Left ventricle myocardium superior (tissue), 1 donor: Measurements from ENCODE around the gene ZNF280B. TPM values are rescaled to one million over a fixed set of nuclear protein-coding genes. Genes with fewer than 3 reads are reported as not detected.
"Not testable (repeated sequence)": the region's sequence is repeated elsewhere in the genome, so short reads cannot be mapped to it uniquely, and the experiment has no call there.

ENCODE experiments used
- ATAC-seq: fragments of 200-7000 bp; cut with Tn5 transposase; one replicate; pipeline ENCODE4 v1.9.1; 2020; ENCODE audit warnings: mild to moderate bottlenecking, moderate library complexity
- DNase-seq: peaks from one replicate; pipeline ENCODE4 v3.0.0-alpha.2; 2020
- intact Hi-C: fragments of 100-400 bp; cut with micrococcal nuclease; formaldehyde crosslinking; loops from one replicate; pipeline ENCODE4 v1.11.0; 2022
- total RNA-seq: library from RNA; stranded (reverse); fragmentation: NEBNext Ultra II Directional; extraction: Animal tissue kit (Norgen Biotek cat#: 25700); gene quantifications from one replicate; pipeline ENCODE4 v1.2.1, GENCODE V29; 2021
- donor health status: DM: no; HTN: yes; CAD: no; lungs with severe emphysema.

The ZNF280B gene
- total RNA-seq, 1 donor from 2014 or later, result 0.62 TPM

DNA sequence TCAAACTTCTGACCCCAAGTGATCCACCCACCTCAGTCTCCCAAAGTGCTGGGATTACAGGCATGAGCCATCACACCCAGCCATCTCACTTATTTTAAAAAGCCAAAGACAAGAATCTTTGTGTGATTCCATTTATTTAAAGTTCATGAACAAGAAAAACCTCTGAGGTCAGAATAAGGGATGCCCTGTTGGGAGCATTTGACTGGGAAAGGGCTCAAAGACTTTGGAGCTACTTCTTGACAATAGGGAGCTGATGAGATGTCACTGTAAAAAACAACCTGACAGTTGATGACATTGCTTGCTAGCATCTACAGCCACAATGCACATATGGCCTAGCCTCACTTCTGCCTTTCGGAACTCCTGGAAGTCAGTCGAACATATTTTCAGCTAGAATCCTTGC is 5.1 kb upstream of the ZNF280B start:
- intact Hi-C loops, result no loop called here
- DNase-seq (no peak), ATAC-seq (no peak)

GRCh38 chr22:22512951-22513350 is 4.4 kb upstream of the ZNF280B start:
- intact Hi-C loops, result no loop called here
- DNase-seq (no peak), ATAC-seq (no peak)

DNA sequence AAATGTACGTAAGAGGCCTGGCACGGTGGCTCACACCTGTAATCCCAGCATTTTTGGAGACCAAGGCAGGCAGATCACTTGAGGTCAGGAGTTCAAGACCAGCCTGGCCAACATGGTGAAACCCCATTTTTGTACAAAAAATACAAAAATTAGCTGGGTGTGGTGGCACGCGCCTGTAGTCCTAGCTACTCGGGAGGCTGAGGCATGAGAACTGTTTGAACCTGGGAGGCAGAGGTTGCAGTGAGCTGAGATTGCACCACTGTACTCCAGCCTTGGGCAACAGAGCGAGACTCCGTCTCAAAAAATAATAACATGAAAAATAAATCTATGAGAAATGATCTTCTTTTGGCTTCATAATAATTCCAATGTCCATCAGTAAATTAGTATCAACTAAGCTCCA is 2.3 kb upstream of the ZNF280B start:
- ATAC-seq, DNase-seq, intact Hi-C loops: not testable (repeated sequence)

- ATAC-seq, intact Hi-C loops, DNase-seq: not testable (repeated sequence)
Measured at GRCh38 chr22:22509912-22510311, 1.4 kb upstream of the ZNF280B start.

DNA sequence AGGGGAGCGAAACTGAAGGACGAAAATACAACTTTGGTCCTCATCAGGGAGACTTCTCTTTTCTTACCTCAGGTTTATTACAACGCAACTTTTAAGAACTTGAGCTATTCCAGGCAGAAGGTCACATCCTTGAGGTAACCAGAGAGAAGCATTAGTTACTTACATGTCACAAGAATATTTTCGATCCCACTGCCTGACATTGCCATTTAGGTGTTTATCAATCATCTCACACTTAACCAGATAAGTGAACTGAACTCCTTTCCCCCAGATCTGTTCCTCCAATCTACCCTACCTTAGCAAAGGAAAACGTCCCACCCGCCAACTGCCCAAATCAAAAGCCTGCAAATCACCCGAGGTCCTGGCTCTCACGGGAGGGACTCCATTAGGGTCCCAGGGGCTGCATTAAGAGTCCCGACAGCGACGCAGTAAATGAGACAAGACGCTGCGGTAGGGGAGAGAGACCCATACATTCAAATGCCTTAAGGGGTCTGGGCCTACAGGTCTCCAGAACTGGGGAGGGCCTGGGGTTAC is 734 bp downstream of the ZNF280B start:
- intact Hi-C loops, result no loop called here
- DNase-seq (no peak), ATAC-seq (no peak)

GRCh38 chr22:22506736-22507135 is 1.8 kb downstream of the ZNF280B start:
- intact Hi-C loops, result no loop called here
- ATAC-seq, result no peak
- DNase-seq, result no peak

DNA sequence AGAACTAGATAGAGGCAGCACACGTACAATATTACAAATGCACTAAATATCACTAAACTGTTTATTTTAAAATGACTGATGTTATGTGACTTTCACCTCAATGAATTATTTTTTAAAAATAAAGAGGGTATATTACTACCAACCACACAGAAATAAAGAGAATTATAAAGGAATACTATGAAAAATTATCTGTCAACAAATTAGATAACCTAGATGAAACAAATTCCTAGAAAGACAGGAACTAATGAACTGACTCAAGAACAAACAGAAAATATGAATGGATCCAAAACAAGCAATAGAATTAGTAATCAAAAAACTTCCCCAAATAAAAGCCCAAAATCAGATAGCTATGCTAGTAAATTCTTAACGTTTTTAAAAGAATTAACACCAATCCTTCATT is 10.3 kb downstream of the ZNF280B start:
- DNase-seq (no peak), ATAC-seq (no peak)
- intact Hi-C loops, result no loop called here

DNA sequence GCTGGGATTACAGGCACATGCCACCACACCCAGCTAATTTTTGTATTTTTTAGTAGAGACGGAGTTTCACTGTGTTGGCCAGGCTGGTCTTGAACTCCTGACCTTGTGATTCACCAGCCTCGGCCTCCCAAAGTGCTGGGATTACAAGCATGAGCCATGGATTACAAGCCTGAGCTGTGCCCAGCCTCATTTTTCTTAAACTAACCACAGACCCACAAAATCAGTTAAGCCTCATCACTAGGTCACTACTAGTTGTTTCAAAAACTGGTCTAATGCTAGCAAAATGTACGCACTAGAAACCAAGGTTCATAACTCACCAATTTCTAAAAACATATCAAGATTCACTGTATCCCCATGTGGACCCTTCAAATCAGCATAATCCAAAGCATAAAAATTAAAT is 17.0 kb downstream of the ZNF280B start:
- ATAC-seq, intact Hi-C loops, DNase-seq: not testable (repeated sequence)

DNA sequence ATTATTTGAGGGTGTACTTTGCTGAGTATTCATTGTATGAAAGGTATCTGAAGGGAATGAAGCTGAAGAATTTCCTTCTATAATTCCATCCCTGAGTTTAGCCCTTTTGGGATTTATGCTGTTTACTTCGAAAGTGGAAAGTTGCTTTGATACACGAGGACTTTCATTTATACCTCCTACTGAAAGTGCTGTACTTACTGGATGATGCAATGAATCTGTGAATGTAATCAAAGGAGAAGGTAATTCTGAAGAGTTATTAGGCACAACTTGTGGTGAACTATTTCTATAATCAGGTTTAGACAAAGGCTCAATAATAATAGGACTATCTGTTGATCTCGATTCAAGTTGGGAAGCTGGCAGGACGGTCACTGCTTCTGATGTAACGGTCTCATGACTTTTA is 19.8 kb downstream of the ZNF280B start:
- DNase-seq, result no peak
- intact Hi-C loops, result no loop called here
- no peak for ATAC-seq

- no peak for ATAC-seq
- no peak for DNase-seq
- intact Hi-C loops, result no loop called here
Measured at GRCh38 chr22:22487869-22488597, 20.5 kb downstream of the ZNF280B start.

GRCh38 chr22:22487059-22487458 is 21.5 kb downstream of the ZNF280B start:
- intact Hi-C loops, result no loop called here
- ATAC-seq, result no peak

DNA sequence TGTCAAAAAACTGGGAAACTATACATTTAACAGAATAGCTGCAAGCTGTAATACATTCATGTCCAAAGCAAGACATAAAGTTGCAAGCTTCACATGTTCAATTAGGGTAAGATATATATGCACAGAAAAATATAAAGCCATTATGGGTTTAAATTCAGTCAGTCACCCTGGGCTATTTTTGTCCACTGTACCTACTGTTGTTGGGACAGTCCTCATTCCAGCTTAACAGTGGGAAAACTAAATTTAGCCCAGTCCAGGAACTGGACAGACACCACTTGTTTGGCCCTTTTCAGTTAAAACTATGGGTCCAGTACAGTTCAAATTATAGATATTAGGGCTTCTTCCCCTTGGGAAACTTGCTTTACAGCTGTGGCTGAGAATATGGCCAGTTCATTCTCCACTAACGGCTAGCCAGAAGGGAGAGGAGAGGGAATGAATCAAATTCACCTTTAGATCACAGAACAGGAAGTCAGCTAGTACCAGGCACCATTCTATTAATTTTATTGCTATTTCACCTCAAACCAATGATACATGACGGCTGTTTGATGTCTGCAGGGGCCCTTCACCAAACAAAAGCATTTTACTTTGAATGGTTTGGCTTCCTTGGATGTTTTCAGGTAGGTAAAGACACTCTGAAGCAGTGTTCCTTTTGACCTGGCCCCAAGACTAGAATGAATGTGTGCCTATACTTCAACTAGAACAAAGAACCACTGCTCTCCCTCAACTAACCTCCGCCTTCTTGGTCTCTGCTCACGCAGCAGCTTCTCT is 22.2 kb downstream of the ZNF280B start:
- intact Hi-C loops, result no loop called here
- ATAC-seq, result peak; percentile 80
- no peak for DNase-seq

More at GRCh38 chr22:22487059-22487458, 21.5 kb downstream of the ZNF280B start:
- no peak for DNase-seq

- intact Hi-C loops, result no loop called here
- no peak for DNase-seq
- ATAC-seq, result no peak
Measured at GRCh38 chr22:22485524-22485923, 23.0 kb downstream of the ZNF280B start.

DNA sequence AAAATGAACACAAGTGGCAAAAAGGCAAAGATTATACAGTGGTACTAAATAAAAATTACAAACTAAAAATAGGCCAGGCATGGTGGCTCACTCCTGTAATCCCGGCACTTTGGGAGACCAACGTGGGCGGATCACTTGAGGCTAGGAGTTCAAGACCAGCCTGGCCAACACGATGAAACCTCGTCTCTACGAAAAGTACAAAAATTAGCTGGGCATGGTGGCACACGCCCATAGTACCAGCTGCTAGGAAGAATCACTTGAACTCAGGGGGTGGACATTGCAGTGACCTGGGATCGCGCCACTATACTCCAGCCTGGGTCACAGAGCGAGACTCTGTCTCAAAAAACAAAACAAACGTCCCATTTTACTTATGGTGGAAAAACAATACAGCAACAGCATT is 24.5 kb downstream of the ZNF280B start:
- no peak for DNase-seq
- ATAC-seq, result no peak
- intact Hi-C loops, result no loop called here

- DNase-seq (no peak), ATAC-seq (no peak)
- intact Hi-C loops, result no loop called here
Measured at GRCh38 chr22:22480940-22481339, 27.6 kb downstream of the ZNF280B start.

DNA sequence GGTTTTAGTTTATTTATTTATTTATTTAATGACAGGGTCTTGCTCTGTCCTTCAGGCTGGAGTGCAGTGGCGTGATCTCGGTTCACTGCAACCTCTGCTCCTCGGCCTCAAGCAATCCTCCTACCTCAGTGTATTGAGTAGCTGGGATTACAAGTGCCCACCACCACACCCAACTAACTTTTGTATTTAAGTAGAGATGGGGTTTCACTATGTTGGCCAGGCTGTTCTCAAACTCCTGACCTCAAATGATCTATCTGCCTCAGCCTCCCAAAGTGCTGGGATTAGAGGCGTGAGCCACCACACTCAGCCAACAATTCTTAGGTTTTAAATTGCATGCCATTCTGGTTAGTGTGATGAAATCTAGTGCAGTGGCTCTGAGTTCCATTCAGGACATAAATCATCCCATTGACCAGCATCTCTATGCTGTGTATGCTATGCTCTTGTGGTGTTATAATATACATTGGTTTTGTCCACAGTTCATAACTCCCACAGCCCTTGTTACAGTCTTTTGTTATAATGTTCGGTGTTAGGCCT is 28.5 kb downstream of the ZNF280B start:
- ATAC-seq, result no peak
- intact Hi-C loops, result no loop called here
- no peak for DNase-seq

- no peak for ATAC-seq
- no peak for DNase-seq
- intact Hi-C loops, result no loop called here
Measured at GRCh38 chr22:22479116-22479515, 29.4 kb downstream of the ZNF280B start.

- intact Hi-C loops, result no loop called here
- no peak for DNase-seq
- ATAC-seq, result peak; percentile 44
Measured at GRCh38 chr22:22478470-22478869, 30.1 kb downstream of the ZNF280B start.

GRCh38 chr22:22474733-22475132 is 33.8 kb downstream of the ZNF280B start:
- ATAC-seq (peak; percentile 29), DNase-seq (no peak)
- intact Hi-C loops, result no loop called here

- ATAC-seq, DNase-seq, intact Hi-C loops: not testable (repeated sequence)
Measured at GRCh38 chr22:22471104-22471503, 37.4 kb downstream of the ZNF280B start.
